Cardiac fibroblast (primary cell): ENCODE results near the gene ZFP91.

Source experiments
- DNase-seq, 2 donors: peaks; one replicate each; pipeline versions ENCODE4 v3.0.0 to v3.0.0-alpha.2; 2010; ENCODE audit warnings: low read depth in 2 of 2
- H3K4me3 ChIP-seq, 2 donors: replicated peaks in 1 of 2; 1 replicate in 1 of 2; 2 replicates in 1 of 2; pipeline ENCODE4 v1.5.1; 2011; ENCODE audit warnings: low read depth in 2 of 2, low read length in 2 of 2, mild to moderate bottlenecking in 2 of 2, moderate library complexity in 1 of 2
- TF ChIP-seq, protein P1 (sequence below): IDR thresholded peaks from one replicate; pipeline ENCODE4 v1.5.1; 2011; ENCODE audit warnings: low read depth, mild to moderate bottlenecking, low read length, inconsistent platforms

The ZFP91 gene

GRCh38 chr11:58597486-58598144, 18.8 kb downstream of the ZFP91 start:
- no peak for DNase-seq
- H3K4me3 ChIP-seq, result no peak overlapping the region
- TF ChIP-seq, protein P1, sequence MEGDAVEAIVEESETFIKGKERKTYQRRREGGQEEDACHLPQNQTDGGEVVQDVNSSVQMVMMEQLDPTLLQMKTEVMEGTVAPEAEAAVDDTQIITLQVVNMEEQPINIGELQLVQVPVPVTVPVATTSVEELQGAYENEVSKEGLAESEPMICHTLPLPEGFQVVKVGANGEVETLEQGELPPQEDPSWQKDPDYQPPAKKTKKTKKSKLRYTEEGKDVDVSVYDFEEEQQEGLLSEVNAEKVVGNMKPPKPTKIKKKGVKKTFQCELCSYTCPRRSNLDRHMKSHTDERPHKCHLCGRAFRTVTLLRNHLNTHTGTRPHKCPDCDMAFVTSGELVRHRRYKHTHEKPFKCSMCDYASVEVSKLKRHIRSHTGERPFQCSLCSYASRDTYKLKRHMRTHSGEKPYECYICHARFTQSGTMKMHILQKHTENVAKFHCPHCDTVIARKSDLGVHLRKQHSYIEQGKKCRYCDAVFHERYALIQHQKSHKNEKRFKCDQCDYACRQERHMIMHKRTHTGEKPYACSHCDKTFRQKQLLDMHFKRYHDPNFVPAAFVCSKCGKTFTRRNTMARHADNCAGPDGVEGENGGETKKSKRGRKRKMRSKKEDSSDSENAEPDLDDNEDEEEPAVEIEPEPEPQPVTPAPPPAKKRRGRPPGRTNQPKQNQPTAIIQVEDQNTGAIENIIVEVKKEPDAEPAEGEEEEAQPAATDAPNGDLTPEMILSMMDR, result no peak

- TF ChIP-seq, protein P1, result no peak
These were observed 21.6 kb downstream of the ZFP91 start for GRCh38 chr11:58600510-58600909.

GRCh38 chr11:58606930-58607714, 28.3 kb downstream of the ZFP91 start:
- TF ChIP-seq, protein P1, result no peak
- no peak for DNase-seq
- H3K4me3 ChIP-seq, result no peak overlapping the region

More at GRCh38 chr11:58600510-58600909, 21.6 kb downstream of the ZFP91 start:
- H3K4me3 ChIP-seq, result no peak overlapping the region
- no peak for DNase-seq

DNA sequence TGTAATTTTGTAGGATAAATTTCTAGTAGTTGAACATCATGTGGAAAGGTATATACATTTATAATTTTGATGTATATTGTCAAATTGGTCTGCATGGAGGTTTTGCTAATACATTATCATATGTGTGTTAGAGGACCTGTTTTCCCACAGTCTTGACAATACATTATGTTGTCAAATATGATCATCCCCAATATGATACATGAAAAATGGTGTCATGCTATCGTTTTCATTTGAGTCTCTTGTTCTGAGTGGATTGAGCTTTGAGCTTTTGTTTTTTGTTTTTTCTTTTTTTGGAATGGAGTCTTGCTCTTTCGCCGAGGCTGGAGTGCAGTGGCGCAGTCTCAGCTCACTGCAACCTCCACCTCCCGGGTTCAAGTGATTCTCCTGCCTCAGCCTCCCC, 29.5 kb downstream of the ZFP91 start:
- H3K4me3 ChIP-seq, result no peak overlapping the region
- TF ChIP-seq, protein P1, result no peak
- no peak for DNase-seq

GRCh38 chr11:58609723-58610122, 30.9 kb downstream of the ZFP91 start:
- TF ChIP-seq, protein P1, result no peak
- DNase-seq, result no peak
- no peak overlapping the region for H3K4me3 ChIP-seq

DNA sequence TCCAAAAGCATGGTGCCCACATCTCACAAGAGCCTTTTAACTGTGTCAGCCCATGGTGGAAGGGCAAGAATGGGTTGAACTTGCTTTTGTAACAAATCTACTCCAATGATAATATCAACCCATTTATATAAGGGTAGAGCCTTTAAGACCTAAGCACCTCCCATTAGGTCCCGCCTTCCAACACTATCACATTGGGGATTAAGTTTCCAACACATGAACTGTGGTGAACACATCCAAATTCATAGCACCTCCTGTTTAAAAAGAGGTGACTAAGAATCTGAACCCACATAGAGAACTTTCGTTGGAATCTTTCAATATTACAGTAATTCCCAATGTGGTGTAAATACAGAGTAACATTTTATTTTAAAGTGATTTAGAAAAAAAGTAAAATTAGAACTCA, 34.4 kb downstream of the ZFP91 start:
- no peak overlapping the region for H3K4me3 ChIP-seq
- TF ChIP-seq, protein P1, result no peak
- DNase-seq, result no peak
